PC-9 (cell line): ENCODE data around the gene ZNF653. TPM values are rescaled to one million over a fixed set of nuclear protein-coding genes. Genes with fewer than 3 reads are reported as not detected.

Source experiments
- BruUV-seq: library from RNA; stranded (reverse); fragments of 400-500 nt; replicated peaks from 2 replicates; lab custom pipeline; 2021; lab: Mats Ljungman, UMichigan
- CTCF ChIA-PET: fragments of 300-600 bp; sonication (Branson Sonifier 250); formaldehyde crosslinking; loops from one replicate; lab custom pipeline; 2022; ENCODE audit warnings: antibody characterized with exemption; lab: Charles Lee
- POLR2A ChIA-PET: fragments of 300-600 bp; sonication (Branson Sonifier 250); formaldehyde crosslinking; loops from one replicate; lab custom pipeline; 2022; ENCODE audit warnings: antibody characterized with exemption; ENCODE audit not compliant: unreplicated experiment; lab: Charles Lee
- DNase-seq, 2 experiments: peaks; one replicate each; pipeline versions ENCODE4 v3.0.0 to v3.0.0-alpha.2; 2015 to 2022; ENCODE audit warnings: mixed read lengths in 1 of 2
- H2AFZ ChIP-seq: fragments of 200-600 bp; sonication (generic); 2 replicates; pipeline ENCODE4 v1.8.1; 2017; ENCODE audit warnings: antibody characterized with exemption
- H3F3A ChIP-seq: fragments of 200-600 bp; sonication (generic); 2 replicates; pipeline ENCODE4 v1.8.1; 2017; ENCODE audit warnings: antibody characterized with exemption, mild to moderate bottlenecking, low read depth; ENCODE audit not compliant: insufficient read depth
- H3K27ac ChIP-seq: fragments of 200-600 bp; sonication (generic); 2 replicates; pipeline ENCODE4 v1.6.1; 2016; ENCODE audit warnings: mixed run types
- H3K27me3 ChIP-seq: fragments of 200-600 bp; sonication (generic); 2 replicates; pipeline ENCODE4 v1.6.1; 2016; ENCODE audit warnings: low read depth, mixed run types; ENCODE audit not compliant: insufficient read depth
- H3K36me3 ChIP-seq: fragments of 200-600 bp; sonication (generic); 2 replicates; pipeline ENCODE4 v1.6.1; 2016; ENCODE audit warnings: low read depth, mixed run types
- H3K4me1 ChIP-seq: fragments of 200-600 bp; sonication (generic); replicated peaks from 2 replicates; pipeline ENCODE4 v1.6.1; 2016; ENCODE audit warnings: mixed run types; ENCODE audit not compliant: insufficient read depth
- H3K4me2 ChIP-seq: fragments of 200-600 bp; sonication (generic); 2 replicates; pipeline ENCODE4 v1.6.1; 2017; ENCODE audit warnings: mixed run types
- H3K4me3 ChIP-seq: fragments of 200-600 bp; sonication (generic); 2 replicates; pipeline ENCODE4 v1.6.1; 2016; ENCODE audit warnings: mixed run types
- H3K79me2 ChIP-seq: fragments of 200-600 bp; sonication (generic); 2 replicates; pipeline ENCODE4 v1.6.1; 2017; ENCODE audit warnings: low read depth, mixed run types
- H3K9me2 ChIP-seq: fragments of 200-600 bp; sonication (generic); 2 replicates; pipeline ENCODE4 v1.8.1; 2017; ENCODE audit warnings: mild to moderate bottlenecking; ENCODE audit not compliant: insufficient read depth
- H3K9me3 ChIP-seq: fragments of 200-600 bp; sonication (generic); 2 replicates; pipeline ENCODE4 v1.8.1; 2016; ENCODE audit warnings: low read depth; ENCODE audit not compliant: insufficient read depth
- H4K20me1 ChIP-seq: fragments of 200-600 bp; sonication (generic); 2 replicates; pipeline ENCODE4 v1.8.1; 2017; ENCODE audit not compliant: insufficient read depth
- CTCF ChIP-seq: fragments of 200-600 bp; sonication (generic); conservative IDR thresholded peaks from 2 replicates; pipeline ENCODE4 v1.6.1; 2017; ENCODE audit warnings: mixed run types, antibody characterized with exemption, mild to moderate bottlenecking, moderate library complexity
- EZH2 ChIP-seq: fragments of 200-600 bp; sonication (generic); IDR thresholded peaks from 2 replicates; pipeline ENCODE4 v1.8.0; 2017; ENCODE audit warnings: antibody characterized with exemption, low read depth
- intact Hi-C: fragments of 100-400 bp; cut with micrococcal nuclease; formaldehyde crosslinking; loops from one replicate; pipeline ENCODE4 v1.10.0; 2022; ENCODE audit not compliant: unreplicated experiment
- total RNA-seq: library from RNA; stranded (reverse); gene quantifications from 2 replicates; pipeline ENCODE4 v1.2.3, GENCODE V29; 2021

ZNF653 gene
- total RNA-seq, 1 experiment from 2014 or later: 13.4 TPM

GRCh38 chr19:11538232-11539036 lies 32.8 kb upstream of the ZNF653 start, which contains the start of gene CNN1:
CNN1 (plus strand) TSS chr19:11538851; CDS start chr19:11538928, 77 bp downstream.
- Histone ChIP-seq H3K79me2 (no peaks in the 10 kb centered on the region), H3K9me3 (no peaks in the 10 kb centered on the region), H4K20me1 (no peaks in the 10 kb centered on the region), H3K4me2 (no peak within 1 kb of the TSS), H3K9me2 (no peaks in the 10 kb centered on the region), H2AFZ (no peak within 1 kb of the TSS), H3K4me3 (no peak within 1 kb of the TSS), H3K4me1 (peaks cover 4% of the 10 kb centered on the region), H3K36me3 (no peaks in the 10 kb centered on the region), H3K27me3 (no peaks in the 10 kb centered on the region), H3F3A (peaks cover 30% of the 10 kb centered on the region; the same call in 1 of the 2 replicates), H3K27ac (no peak within 1 kb of the TSS)
- TF ChIP-seq CTCF (no peak), EZH2 (no peak)
- no TSS peak for BruUV-seq
- ChIA-PET POLR2A (no interaction called here), CTCF (interaction anchor here (0.5 to 0.6 kb wide), 3 partner anchors 20 to 79 kb away, joined by 3 to 8 read pairs (median 3); partner anchors contain the start of gene ELOF1)
- intact Hi-C loops: no loop called here
- DNase-seq: no peak

DNA sequence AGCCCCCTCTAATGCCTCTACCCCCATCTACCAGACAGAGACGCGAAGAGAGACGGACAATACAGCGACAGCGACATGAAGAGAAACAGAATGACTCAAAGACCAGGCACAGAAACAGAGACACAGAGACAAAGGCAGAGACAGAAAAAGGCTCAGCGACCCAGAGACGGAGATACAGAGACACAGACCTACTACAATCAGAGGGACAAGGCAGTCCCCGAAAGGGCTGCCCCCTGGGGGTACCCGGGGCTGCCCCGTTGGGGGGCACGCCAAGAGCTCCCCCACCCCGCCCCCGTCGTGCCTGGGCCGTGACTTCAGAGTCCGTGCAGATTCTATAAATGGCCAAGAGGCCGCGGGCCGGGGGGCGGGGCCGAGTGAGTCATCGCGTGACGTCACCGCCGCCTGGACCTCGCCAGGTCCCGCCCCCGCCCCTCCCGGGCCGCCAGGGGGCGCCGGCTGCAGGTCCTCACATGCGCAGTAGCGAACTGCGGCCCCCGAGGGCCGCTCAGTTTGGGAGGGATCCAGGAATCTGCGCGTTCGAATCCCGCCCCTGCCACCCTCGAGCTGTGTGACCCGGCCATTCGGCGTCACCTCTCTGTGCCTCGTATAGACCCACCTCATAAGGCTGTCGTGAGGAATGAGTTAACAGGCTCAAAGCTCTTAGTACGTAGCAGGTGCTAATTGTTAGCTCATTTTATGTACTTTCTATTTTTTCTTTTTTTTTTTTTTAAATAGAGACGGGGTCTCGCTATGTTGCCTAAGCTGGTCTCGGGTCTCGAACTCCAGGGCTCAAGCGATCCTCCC lies 30.4 kb upstream of the ZNF653 start:
- intact Hi-C loops: no loop called here
- Histone ChIP-seq H3F3A (peaks cover 46% of the 10 kb centered on the region), H3K4me2 (peak overlapping the region; percentile 82), H3K4me1 (peaks cover 19% of the 10 kb centered on the region), H3K9me3 (no peaks in the 10 kb centered on the region), H3K79me2 (no peaks in the 10 kb centered on the region), H3K36me3 (no peaks in the 10 kb centered on the region), H4K20me1 (no peaks in the 10 kb centered on the region), H3K27ac (peak overlapping the region; percentile 18; the same call in 1 of the 2 replicates), H3K9me2 (no peaks in the 10 kb centered on the region), H3K4me3 (peak overlapping the region; percentile 48; the same call in 1 of the 2 replicates), H3K27me3 (no peaks in the 10 kb centered on the region), H2AFZ (peak overlapping the region; percentile 64)
- peak; percentile 75 to 91 for DNase-seq
- CTCF ChIA-PET: interaction anchor here (0.6 to 1.0 kb wide), 3 partner anchors 23 to 1078 kb away, joined by 3 to 6 read pairs (median 3); partner anchors contain the start of gene ELOF1
- POLR2A ChIA-PET: interaction anchor here (0.6 to 0.8 kb wide), 3 partner anchors 88 to 818 kb away, joined by 3 to 9 read pairs (median 4); partner anchors contain the start of genes DNM2 and SWSAP1
- BruUV-seq: no TSS peak
- TF ChIP-seq CTCF (peak; percentile 96), EZH2 (no peak)

DNA sequence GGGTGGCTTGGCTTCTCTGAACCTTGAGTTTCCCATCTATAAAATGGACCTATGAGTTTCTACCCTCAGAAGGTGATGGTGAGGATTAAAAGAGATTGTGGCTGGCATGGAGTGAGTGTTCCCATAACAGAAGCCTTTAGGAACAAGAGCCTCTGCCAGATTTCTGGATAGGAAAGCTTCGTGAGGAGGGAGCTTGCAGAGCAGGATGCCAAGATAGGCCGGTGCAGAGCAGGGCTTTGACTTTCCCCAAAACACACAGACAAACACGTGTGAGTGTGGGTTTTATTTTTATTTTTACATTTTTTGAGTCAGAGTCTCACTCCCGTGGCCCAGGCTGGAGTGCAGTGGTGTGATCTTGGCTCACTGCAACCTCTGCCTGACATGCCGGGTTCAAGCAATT lies 29.3 kb upstream of the ZNF653 start:
- no peaks in the 10 kb centered on the region for H3K36me3 ChIP-seq
- no peak for DNase-seq
- H3K4me1 ChIP-seq: peaks cover 19% of the 10 kb centered on the region
- no peaks in the 10 kb centered on the region for H3K79me2 ChIP-seq
- H3K9me3 ChIP-seq: no peaks in the 10 kb centered on the region
- POLR2A ChIA-PET: no interaction called here
- H4K20me1 ChIP-seq: no peaks in the 10 kb centered on the region
- H3K4me2 ChIP-seq: no peak overlapping the region
- H2AFZ ChIP-seq: no peak overlapping the region
- TF ChIP-seq CTCF (no peak), EZH2 (no peak)
- intact Hi-C loops: no loop called here
- BruUV-seq: no TSS peak
- H3K27me3 ChIP-seq: no peaks in the 10 kb centered on the region
- peaks cover 52% of the 10 kb centered on the region for H3F3A ChIP-seq
- no peaks in the 10 kb centered on the region for H3K9me2 ChIP-seq
- H3K4me3 ChIP-seq: no peak overlapping the region
- H3K27ac ChIP-seq: no peak overlapping the region
- CTCF ChIA-PET: no interaction called here
